Measurements from ENCODE around the gene GADD45GIP1.
"Not testable (repeated sequence)": the region's sequence is repeated elsewhere in the genome, so short reads cannot be mapped to it uniquely, and the experiment has no call there.

GADD45GIP1 gene

GRCh38 chr19:12987190-12987589 is 30.2 kb upstream of the GADD45GIP1 start:
- no peak for DNase-seq

- no peak for DNase-seq
Observed at GRCh38 chr19:12986726-12987125, 29.7 kb upstream of the GADD45GIP1 start.

GRCh38 chr19:12985049-12985776 is 28.2 kb upstream of the GADD45GIP1 start:
- no peak for DNase-seq

- peak; percentile 23 for DNase-seq
Observed at GRCh38 chr19:12984683-12985048, 27.6 kb upstream of the GADD45GIP1 start.

GRCh38 chr19:12984143-12984627 is 27.2 kb upstream of the GADD45GIP1 start:
- no peak for DNase-seq

GRCh38 chr19:12983542-12984142 is 26.6 kb upstream of the GADD45GIP1 start:
- no peak for DNase-seq

GRCh38 chr19:12983091-12983490 is 26.1 kb upstream of the GADD45GIP1 start:
- DNase-seq, result no peak

GRCh38 chr19:12982648-12983047 is 25.6 kb upstream of the GADD45GIP1 start:
- DNase-seq, result no peak

GRCh38 chr19:12979974-12980373 is 23.0 kb upstream of the GADD45GIP1 start:
- DNase-seq, result no peak

- not testable (repeated sequence) for DNase-seq
Observed at GRCh38 chr19:12976109-12976508, 19.1 kb upstream of the GADD45GIP1 start.

GRCh38 chr19:12975221-12975741 is 18.3 kb upstream of the GADD45GIP1 start:
- peak; percentile 78 for DNase-seq

GRCh38 chr19:12974301-12975220 is 17.5 kb upstream of the GADD45GIP1 start:
- peak; percentile 88 for DNase-seq

- DNase-seq, result no peak
Observed at GRCh38 chr19:12973236-12973635, 16.2 kb upstream of the GADD45GIP1 start.

GRCh38 chr19:12970070-12970820 is 13.2 kb upstream of the GADD45GIP1 start:
- no peak for DNase-seq

GRCh38 chr19:12969292-12969988 is 12.4 kb upstream of the GADD45GIP1 start, which contains the start of gene DAND5:
TSS of gene DAND5 (plus strand) at chr19:12969576. CDS start at chr19:12969661, 85 bp downstream.
- DNase-seq, result peak; percentile 43

GRCh38 chr19:12967907-12968306 is 10.9 kb upstream of the GADD45GIP1 start:
- DNase-seq, result no peak

GRCh38 chr19:12965812-12966135 is 8.8 kb upstream of the GADD45GIP1 start:
- no peak for DNase-seq

- DNase-seq, result peak; percentile 44
Observed at GRCh38 chr19:12965017-12965811, 8.2 kb upstream of the GADD45GIP1 start.

GRCh38 chr19:12959481-12959880 is 2.5 kb upstream of the GADD45GIP1 start:
- no peak for DNase-seq

GRCh38 chr19:12957389-12957952 is 448 bp upstream of the GADD45GIP1 start:
- not testable (repeated sequence) for DNase-seq

- DNase-seq, result no peak
Observed at GRCh38 chr19:12955996-12956395, 1.0 kb downstream of the GADD45GIP1 start.
